ENCODE results near the gene TNFAIP1.
A peak's percentile ranks its signal among the peaks of the same experiment; 100 is the strongest.
"Not testable (repeated sequence)": the region's sequence is repeated elsewhere in the genome, so short reads cannot be mapped to it uniquely, and the experiment has no call there.

TNFAIP1 gene

DNA sequence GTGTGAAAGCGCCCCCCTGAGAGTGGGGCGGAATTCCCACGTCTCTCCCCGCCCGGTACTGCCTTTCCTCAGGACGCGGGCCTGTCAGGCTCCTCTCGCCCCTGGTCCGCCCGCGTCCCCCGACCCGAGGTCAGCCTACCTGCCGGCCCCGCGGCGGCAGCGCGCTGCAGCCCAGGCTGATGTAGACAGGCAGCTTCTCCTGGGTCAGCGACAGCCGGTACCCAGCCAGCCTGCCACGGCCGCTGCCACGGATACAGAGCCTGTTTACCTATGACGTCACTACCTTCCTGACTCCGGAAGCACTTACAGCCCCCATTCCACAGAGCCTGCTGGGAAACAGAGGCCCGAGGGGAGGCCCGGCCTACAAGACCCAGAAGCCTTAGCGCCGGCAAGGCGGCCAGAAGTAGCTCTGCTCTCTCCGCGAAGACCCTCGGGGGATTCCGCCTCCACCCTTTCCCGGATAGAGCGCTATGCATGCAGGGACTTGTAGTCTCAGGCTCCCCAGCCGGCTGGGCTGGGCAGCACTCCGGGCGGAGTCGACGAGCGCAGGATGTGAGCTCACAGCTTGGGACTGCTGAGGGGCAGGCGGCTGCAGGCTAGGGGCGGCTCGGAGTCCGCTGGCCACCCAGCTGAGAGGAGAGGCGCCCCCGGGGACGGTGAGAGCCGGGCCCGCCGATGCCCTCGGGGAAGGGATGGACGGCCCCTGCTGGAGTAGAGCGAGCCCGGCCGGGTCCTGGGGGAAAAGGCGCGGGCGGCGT, at the start of gene TNFAIP1, which contains the start of gene IFT20:
Gene TNFAIP1 (plus strand): TSS at position 561 of the 758 bp plus-strand sequence. CDS start 3,761 bp downstream, outside the sequence.
Gene IFT20 (minus strand): TSS at position 272 of the 758 bp plus-strand sequence. CDS start 3,487 bp downstream, outside the sequence.
- peak; percentile 92 to 97 for DNase-seq (ENCODE audit: low read depth in 2 of 2, low spot score in 1 of 2)

DNA sequence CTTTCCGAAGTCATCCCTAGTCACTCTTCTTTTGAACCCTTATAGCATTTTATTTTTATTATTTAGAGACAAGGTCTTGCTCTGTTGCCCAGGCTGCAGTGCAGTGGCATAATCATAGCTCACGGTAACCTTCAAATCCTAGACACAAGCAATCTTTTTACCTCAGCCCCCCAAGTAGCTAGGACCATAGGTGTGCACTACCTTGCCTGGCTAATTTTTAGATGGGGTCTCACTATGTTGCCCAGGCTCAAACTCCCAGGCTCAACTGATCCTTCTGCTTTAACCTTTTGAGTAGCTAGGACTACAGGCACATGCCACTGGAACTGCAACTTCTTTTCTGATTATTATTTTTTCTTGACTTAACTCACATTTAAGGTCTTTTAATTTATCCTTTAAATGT, 49.6 kb upstream of the TNFAIP1 start:
- no peak for DNase-seq (ENCODE audit: low read depth in 2 of 2, low spot score in 1 of 2)

DNA sequence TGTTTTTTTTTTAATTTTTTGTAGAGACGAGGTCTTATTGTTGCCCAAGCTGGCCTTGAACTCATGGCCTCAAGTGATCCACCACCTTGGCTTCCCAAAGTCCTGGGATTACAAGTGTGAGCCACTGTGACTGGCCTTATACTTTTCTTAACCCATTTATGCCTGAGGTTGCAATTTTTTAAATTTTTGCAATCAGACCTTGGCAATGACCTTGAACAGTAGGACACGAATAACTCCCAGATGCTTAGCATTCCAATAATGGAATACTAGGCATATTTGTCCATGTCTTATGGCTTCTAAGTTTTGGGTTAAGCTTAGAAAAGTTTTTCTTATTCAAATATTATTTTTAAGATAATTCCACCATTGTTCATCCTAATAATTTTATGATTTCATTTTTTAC, 44.9 kb upstream of the TNFAIP1 start:
- no peak for DNase-seq (ENCODE audit: low read depth in 2 of 2, low spot score in 1 of 2)

- no peak for DNase-seq (ENCODE audit: low read depth in 2 of 2, low spot score in 1 of 2)
Measured at GRCh38 chr17:28291780-28292330, 43.7 kb upstream of the TNFAIP1 start.

DNA sequence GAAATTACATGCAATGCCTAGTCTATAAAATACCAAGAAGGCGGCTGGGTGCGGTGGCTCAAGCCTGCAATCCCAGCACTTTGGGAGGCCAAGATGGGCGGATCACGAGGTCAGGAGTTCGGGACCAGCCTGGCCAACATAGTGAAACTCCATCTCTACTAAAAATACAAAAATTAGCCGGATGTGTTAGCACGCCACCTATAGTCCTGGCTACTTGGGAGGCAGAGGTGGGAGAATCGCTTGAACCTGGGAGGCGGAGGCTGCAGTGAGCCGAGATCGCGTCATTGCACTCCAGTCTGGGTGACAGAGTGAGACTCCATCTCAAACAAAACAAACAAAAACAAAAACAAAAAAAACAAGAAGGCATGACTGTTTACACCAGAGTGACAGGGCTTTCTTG, 42.7 kb upstream of the TNFAIP1 start:
- not testable (repeated sequence) for DNase-seq (ENCODE audit: low read depth in 2 of 2, low spot score in 1 of 2)

DNA sequence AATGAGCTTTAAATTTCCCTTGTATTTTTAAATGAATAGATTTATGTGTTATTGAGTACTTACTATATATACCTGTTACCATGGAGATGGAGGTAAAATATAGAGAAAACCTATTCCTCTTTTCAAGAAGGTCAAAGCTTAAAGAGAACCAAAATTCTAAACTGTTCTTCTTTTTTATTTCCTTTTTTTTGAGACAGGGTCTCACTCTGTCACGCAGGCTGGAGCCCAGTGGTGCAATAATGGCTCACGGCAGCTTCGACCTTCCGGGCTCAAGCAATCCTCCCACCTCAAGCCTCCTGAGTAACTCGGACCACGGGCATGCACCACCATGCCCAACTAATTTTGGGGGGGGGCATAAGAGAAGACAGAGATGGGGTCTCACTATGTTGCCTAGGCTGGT, 41.6 kb upstream of the TNFAIP1 start:
- no peak for DNase-seq (ENCODE audit: low read depth in 2 of 2, low spot score in 1 of 2)

GRCh38 chr17:28295677-28296578, 39.6 kb upstream of the TNFAIP1 start:
- DNase-seq (ENCODE audit: low read depth in 2 of 2, low spot score in 1 of 2) = no peak

DNA sequence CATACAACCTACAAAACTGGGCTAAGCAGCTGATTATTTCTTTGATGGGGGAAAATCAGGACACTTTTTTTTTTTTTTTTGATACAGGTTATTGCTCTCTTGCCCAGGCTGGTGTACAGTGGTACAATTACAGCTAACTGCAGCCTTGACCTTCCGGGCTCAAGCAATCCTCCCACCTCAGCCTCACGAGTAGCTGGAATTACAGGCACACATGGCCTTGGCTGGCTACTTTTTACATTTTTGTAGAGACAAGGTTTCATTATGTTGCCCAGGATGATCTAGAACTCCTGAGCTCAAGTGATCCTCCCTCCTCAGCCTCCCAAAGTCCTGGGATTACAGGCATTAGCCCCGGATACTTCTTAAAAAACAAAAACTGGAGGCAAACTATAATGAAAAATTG, 37.1 kb upstream of the TNFAIP1 start:
- DNase-seq (ENCODE audit: low read depth in 2 of 2, low spot score in 1 of 2) = no peak

GRCh38 chr17:28306954-28307401, 28.6 kb upstream of the TNFAIP1 start:
- no peak for DNase-seq (ENCODE audit: low read depth in 2 of 2, low spot score in 1 of 2)

- no peak for DNase-seq (ENCODE audit: low read depth in 2 of 2, low spot score in 1 of 2)
Measured at GRCh38 chr17:28313841-28314240, 21.7 kb upstream of the TNFAIP1 start.

DNA sequence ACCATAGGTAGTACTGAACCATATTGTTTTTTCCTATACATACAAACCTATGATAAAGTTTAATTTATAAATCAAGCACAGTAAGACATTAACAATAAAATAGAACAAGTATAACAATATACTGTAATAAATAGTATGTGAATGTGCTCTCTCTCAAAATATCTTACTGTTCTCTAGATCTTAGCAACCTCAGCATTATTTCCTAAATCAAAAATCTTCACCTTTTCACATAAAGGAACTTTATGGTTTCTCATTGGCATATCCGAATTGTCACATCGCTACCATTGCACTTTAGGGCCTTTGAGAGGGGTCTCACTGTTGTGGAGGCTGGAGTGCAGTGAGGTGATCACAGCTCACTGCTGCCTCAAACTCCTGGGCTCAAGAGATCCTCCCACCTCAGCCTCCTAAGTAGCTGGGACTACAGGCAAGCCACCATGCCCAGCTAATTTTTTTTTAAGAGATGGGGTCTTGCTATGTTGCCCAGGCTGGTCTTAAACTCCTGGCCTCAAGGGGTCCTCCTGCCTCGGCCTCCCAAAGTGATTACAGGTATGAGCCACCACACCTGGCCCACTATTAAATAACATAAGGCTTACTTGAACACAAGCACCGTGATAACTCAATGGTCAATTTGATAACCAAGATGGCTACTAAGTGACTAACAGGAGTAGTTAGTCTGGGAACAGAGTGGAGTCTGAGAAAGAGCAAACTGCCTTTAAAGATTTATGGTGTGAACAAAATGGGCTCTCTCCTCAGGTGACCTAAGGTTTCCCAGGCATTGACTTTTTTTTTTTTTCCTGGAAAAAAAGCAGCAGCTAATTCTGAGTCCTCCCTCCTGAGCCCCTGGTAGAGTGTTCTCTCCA, 19.5 kb upstream of the TNFAIP1 start:
- DNase-seq (ENCODE audit: low read depth in 2 of 2, low spot score in 1 of 2) = no peak

DNA sequence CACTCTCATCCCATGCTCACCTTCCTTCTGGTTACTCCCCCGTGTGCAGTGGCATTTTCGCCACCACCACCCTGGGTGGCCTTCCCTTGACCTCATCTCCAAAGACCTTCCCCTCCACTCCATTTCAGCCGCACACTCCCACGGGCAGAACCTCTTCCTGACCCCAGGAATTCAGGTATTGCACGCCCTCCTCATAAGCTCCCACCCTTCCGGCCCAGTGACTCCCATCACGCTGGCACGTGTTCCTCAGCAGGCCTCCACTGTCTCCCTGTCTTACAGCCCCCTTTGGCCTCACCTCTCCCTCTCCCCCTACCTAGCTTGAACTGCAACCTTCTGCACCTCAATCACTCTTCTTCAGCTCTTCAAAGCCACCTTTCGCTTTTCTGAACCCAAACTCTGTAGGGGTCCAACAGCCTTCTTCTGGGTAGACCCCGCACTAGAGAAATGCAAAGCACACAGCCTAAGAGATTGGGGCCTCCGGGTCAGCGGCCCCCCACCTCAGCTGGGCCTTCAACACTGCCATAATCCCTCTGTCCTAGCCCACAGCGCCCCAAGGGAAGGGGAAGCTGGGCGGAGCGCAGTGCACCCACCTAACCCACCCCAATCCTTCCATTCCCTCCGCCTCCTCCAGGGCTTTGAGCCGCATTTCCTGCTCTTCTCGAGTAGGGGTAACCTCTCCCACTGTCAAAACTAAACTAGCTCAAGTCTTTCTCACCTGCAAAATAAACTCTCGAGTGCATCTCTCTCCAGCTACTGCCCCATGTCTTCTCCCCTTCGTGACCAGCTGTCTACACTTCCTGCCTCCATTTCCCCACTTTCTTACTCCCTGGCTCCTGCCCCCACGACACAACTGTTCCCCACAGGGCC, 18.2 kb upstream of the TNFAIP1 start:
- no peak for DNase-seq (ENCODE audit: low read depth in 2 of 2, low spot score in 1 of 2)

- DNase-seq (ENCODE audit: low read depth in 2 of 2, low spot score in 1 of 2) = no peak
Measured at GRCh38 chr17:28317966-28318758, 17.4 kb upstream of the TNFAIP1 start.

GRCh38 chr17:28318759-28319597, 16.6 kb upstream of the TNFAIP1 start, which contains the start of gene TMEM97:
TSS of gene TMEM97 (plus strand) at chr17:28319200. CDS start at chr17:28319240, 40 bp downstream.
- peak; percentile 87 to 92 for DNase-seq (ENCODE audit: low read depth in 2 of 2, low spot score in 1 of 2)

- DNase-seq (ENCODE audit: low read depth in 2 of 2, low spot score in 1 of 2) = no peak
Measured at GRCh38 chr17:28319598-28319935, 16.0 kb upstream of the TNFAIP1 start.

DNA sequence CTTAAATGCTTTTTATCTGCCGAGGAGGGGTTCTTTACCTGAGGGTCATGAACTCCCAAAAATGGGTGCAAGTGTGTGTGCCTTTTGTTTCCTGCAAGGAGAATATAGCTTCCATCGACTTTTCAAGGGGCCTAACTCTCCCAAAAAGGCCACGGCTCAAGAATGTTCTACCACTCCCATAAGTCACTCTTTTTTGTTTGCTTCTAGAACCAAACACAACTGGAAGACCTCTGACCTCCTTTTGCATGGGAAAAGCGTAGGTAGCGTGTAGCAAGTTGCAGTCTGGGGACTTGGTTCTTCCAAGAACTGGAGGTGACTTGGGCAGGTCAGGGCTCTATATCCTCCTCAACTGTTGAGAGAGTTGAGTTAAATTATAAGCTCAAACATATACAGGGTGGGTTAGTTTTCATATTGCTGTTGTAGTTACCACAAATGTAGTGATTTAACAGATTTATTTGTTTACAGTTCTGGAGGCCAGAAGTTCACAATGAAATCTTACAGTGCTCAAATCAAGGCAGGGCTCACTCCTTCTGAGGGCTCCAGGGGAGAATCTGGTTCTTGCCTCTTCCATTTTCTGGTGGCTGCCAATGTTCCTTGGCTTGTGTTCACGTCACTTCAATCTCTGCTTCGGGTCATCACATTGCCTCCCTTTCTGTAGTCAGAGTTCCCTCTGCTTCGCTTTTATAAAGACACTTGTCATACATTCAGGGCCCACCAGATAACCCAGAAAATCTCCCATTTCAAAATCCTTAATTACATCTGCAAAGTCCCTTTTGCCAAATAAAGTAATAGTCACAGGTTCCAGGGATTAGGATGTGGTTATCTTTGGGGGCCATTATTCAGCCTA, 15.1 kb upstream of the TNFAIP1 start:
- no peak for DNase-seq (ENCODE audit: low read depth in 2 of 2, low spot score in 1 of 2)

GRCh38 chr17:28324267-28324745, 11.3 kb upstream of the TNFAIP1 start:
- DNase-seq (ENCODE audit: low read depth in 2 of 2, low spot score in 1 of 2) = no peak
